Neutrophil (primary cell): ENCODE data around the gene GPR146.

ENCODE experiments used
- H3K27ac ChIP-seq: fragments of 200-600 bp; sonication (generic); 2 replicates; pipeline ENCODE4 v1.5.1; 2016; ENCODE audit warnings: mild to moderate bottlenecking, moderate library complexity
- H3K27me3 ChIP-seq: fragments of 200-600 bp; sonication (generic); 2 replicates; pipeline ENCODE4 v1.6.0; 2016; ENCODE audit warnings: mild to moderate bottlenecking
- H3K36me3 ChIP-seq: fragments of 200-600 bp; sonication (generic); 2 replicates; pipeline ENCODE4 v1.5.1; 2017
- H3K4me1 ChIP-seq, 2 experiments: fragments of 200-600 bp in 1 of 2; sonication (generic) in 1 of 2; 1 replicate in 1 of 2; 2 replicates in 1 of 2; pipeline versions ENCODE4 v1.5.1 to v1.6.1; 2013 to 2016; ENCODE audit warnings: low read depth in 1 of 2, low read length in 1 of 2, mild to moderate bottlenecking in 1 of 2, moderate library complexity in 1 of 2; ENCODE audit not compliant: control insufficient read depth in 1 of 2, insufficient read depth in 1 of 2
- H3K4me3 ChIP-seq, 2 experiments: fragments of 200-600 bp in 1 of 2; sonication (generic) in 1 of 2; 1 replicate in 1 of 2; 2 replicates in 1 of 2; pipeline ENCODE4 v1.5.1; 2013 to 2016; ENCODE audit warnings: low read depth in 1 of 2, low read length in 1 of 2, mild to moderate bottlenecking in 1 of 2, moderate library complexity in 1 of 2
- H3K9me3 ChIP-seq: fragments of 200-600 bp; sonication (generic); 2 replicates; pipeline ENCODE4 v1.5.1; 2016
- CTCF ChIP-seq: fragments of 200-600 bp; sonication (generic); IDR thresholded peaks from 2 replicates; pipeline ENCODE4 v1.5.1; 2016; ENCODE audit warnings: antibody characterized with exemption

Gene GPR146

DNA sequence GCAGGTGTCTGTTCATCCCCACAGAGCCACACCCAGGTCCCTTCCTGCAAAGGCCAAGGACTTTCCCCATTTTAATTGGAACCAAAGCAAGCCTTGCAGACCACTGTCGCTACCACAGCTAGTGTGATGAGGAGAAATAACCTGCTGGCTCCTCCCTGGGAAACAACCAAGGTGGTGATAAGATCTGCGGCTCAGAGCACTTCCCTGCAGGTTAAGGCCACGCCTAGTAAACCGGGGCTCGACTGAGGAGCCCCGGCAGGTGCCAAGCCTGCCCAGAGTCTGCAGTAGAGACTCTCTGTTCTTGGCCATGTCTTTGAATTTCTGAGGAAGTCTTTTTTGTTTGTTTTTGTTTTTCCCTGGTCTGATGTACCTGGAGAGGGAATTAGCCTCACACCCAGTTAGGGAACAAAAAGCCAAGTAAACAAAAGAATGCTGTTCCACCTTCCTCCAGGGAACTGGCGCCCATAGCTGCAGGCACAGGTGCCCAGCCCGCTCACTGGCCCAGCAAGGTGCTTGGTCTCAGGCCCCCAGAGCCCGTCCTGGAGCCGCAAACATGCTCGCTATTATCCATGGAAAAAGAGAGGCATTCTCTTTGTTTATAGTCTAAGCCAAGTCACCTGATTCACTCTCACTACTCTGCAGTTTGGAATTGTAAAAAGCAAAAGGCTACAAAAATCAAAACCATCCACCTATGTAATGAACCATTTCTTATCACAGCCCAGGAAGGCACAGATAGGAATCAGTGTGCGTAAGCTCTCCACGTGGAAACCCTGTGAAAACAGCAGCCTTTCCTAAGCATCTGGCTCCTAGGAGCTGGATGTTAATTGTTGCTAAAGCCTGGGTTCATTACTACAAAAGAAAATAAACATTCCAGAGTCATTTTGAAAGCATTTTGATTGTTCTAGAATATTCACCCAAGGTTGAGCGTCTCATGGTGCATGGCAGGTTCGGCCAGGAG is 2.7 kb downstream of the GPR146 start:
- H3K36me3 ChIP-seq: no peaks in the 10 kb centered on the region
- peaks cover 60% of the 10 kb centered on the region for H3K27me3 ChIP-seq
- no peak overlapping the region for H3K27ac ChIP-seq
- H3K4me1 ChIP-seq: peaks cover 13 to 18% of the 10 kb centered on the region in 2 experiments
- no peaks in the 10 kb centered on the region for H3K9me3 ChIP-seq
- no peak overlapping the region for H3K4me3 ChIP-seq
- TF ChIP-seq CTCF: no peak

GRCh38 chr7:1049006-1049741 is 4.8 kb downstream of the GPR146 start:
- peaks cover 78% of the 10 kb centered on the region for H3K27me3 ChIP-seq
- H3K27ac ChIP-seq: no peak overlapping the region
- no peak overlapping the region for H3K4me3 ChIP-seq
- no peaks in the 10 kb centered on the region for H3K36me3 ChIP-seq
- H3K9me3 ChIP-seq: no peaks in the 10 kb centered on the region
- TF ChIP-seq CTCF: no peak
- H3K4me1 ChIP-seq: peaks cover 7 to 8% of the 10 kb centered on the region in 2 experiments

DNA sequence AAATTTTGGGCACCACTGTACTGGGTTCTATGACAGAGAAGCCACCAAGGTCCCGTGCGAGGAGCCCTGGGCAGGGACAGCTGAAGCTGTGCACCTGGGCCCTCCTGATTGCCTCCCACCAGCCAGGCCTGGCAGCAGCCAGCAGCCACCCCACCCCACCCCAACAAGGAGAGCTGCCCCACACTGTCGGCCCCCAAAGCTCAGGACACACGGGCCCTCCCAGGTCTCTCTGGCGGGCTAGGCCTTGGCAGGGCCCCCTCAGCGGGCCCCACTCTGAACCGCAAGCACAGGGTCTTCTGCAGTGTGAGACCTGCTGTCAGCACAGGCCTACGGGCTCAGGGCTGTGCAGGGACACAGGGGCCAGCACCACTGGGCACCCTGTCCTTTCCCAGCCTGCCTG is 5.5 kb downstream of the GPR146 start:
- Histone ChIP-seq H3K4me1 (peaks cover 4 to 5% of the 10 kb centered on the region in 2 experiments), H3K36me3 (no peaks in the 10 kb centered on the region), H3K9me3 (no peaks in the 10 kb centered on the region), H3K27me3 (peaks cover 84% of the 10 kb centered on the region), H3K4me3 (no peak overlapping the region), H3K27ac (no peak overlapping the region)
- no peak for TF ChIP-seq CTCF

GRCh38 chr7:1050254-1050906 is 6.0 kb downstream of the GPR146 start:
- Histone ChIP-seq H3K27ac (no peak overlapping the region), H3K9me3 (no peaks in the 10 kb centered on the region), H3K4me3 (no peak overlapping the region), H3K36me3 (no peaks in the 10 kb centered on the region), H3K27me3 (peaks cover 84% of the 10 kb centered on the region), H3K4me1 (no peaks in the 10 kb centered on the region)
- TF ChIP-seq CTCF: no peak

DNA sequence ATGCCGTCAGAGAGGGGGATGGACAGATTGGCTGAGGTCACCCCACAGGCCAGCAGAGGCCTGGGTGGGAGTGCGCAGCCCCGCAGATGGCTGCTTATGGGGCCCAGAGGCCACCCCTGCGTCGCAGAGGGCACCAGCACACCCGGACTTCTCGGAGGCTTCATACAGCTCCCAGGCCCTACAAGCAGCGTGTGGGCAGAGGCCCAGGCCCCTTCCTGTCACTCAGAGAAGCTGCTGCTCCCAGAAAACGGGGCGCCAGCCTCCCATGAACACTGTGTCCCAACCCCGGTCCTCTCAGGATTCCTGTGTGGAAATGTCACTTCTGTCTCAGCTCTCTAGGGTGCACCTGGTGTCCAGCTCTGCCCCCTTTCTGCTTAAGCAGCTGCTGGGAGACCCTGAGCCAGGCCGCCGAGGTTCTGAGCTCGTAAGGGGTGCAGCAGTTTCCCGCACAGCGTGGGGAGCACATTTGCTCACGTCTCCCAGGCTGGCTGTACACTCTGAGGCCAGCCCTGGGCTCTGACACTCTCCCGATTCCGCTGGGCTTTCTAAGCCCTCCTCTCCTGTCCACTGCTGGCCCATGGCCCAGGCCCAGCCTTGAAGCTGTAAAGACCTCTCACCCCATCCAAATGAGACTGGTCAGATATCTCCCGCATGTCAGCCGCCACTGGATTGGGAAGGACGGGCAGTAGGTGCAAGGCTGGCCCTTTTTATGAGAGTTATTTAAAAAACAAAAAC is 6.8 kb downstream of the GPR146 start:
- Histone ChIP-seq H3K36me3 (no peaks in the 10 kb centered on the region), H3K27ac (no peak overlapping the region), H3K27me3 (peaks cover 84% of the 10 kb centered on the region), H3K4me3 (no peak overlapping the region), H3K9me3 (no peaks in the 10 kb centered on the region), H3K4me1 (no peaks in the 10 kb centered on the region)
- no peak for TF ChIP-seq CTCF
